GM23338 (cell line): ENCODE results near the gene IMPG2.

Experiments used
- CREB1 ChIP-seq: fragments of 250-450 bp; sonication (Bioruptor Pico); IDR thresholded peaks from 2 replicates; pipeline ENCODE4 v1.5.0; 2020; ENCODE audit warnings: low read depth, mild to moderate bottlenecking, moderate library complexity
- CTCF ChIP-seq, 2 experiments: fragments of 200-600 bp in 1 of 2; sonication (generic) in 1 of 2; conservative IDR thresholded peaks; 2 replicates each; pipeline versions ENCODE4 v1.5.1 to v1.6.1; 2016 to 2017; ENCODE audit warnings: antibody characterized with exemption in 2 of 2, low read depth in 2 of 2, mild to moderate bottlenecking in 2 of 2, moderate library complexity in 1 of 2
- ETS1 ChIP-seq: IDR thresholded peaks from 2 replicates; pipeline ENCODE4 v1.6.1; 2016; ENCODE audit warnings: antibody characterized with exemption
- EZH2 ChIP-seq: fragments of 200-600 bp; sonication (generic); IDR thresholded peaks from one replicate; pipeline ENCODE4 v1.8.0; 2017; ENCODE audit warnings: antibody characterized with exemption, mild to moderate bottlenecking, low read depth; ENCODE audit not compliant: unreplicated experiment
- EZH2phosphoT487 ChIP-seq: fragments of 200-600 bp; sonication (generic); IDR thresholded peaks from one replicate; pipeline ENCODE4 v1.8.1; 2018; ENCODE audit warnings: antibody characterized with exemption; ENCODE audit not compliant: unreplicated experiment
- JUNB ChIP-seq: IDR thresholded peaks from one replicate; pipeline ENCODE4 v1.6.1; 2016; ENCODE audit warnings: antibody characterized with exemption; ENCODE audit not compliant: unreplicated experiment
- NANOG ChIP-seq: IDR thresholded peaks from 2 replicates; pipeline ENCODE4 v1.6.1; 2016; ENCODE audit warnings: antibody characterized with exemption, borderline replicate concordance
- POLR2AphosphoS5 ChIP-seq: IDR thresholded peaks from 2 replicates; pipeline ENCODE4 v1.6.1; 2016; ENCODE audit warnings: antibody characterized with exemption, low read depth
- REST ChIP-seq: IDR thresholded peaks from one replicate; pipeline ENCODE4 v1.6.1; 2018; ENCODE audit warnings: antibody characterized with exemption; ENCODE audit not compliant: unreplicated experiment
- STAT1 ChIP-seq: IDR thresholded peaks from one replicate; pipeline ENCODE4 v1.6.1; 2016; ENCODE audit warnings: antibody characterized with exemption; ENCODE audit not compliant: unreplicated experiment
- ZNF114 ChIP-seq: fragments of 250-450 bp; sonication (Bioruptor Pico); IDR thresholded peaks from 2 replicates; pipeline ENCODE4 v1.5.0; 2020; ENCODE audit warnings: mild to moderate bottlenecking, moderate library complexity
- ZNF331 ChIP-seq: fragments of 250-450 bp; sonication (Bioruptor Pico); IDR thresholded peaks from 2 replicates; pipeline ENCODE4 v1.5.0; 2020; ENCODE audit warnings: low read depth, mild to moderate bottlenecking, moderate library complexity
- ZNF462 ChIP-seq: fragments of 250-450 bp; sonication (Bioruptor Pico); IDR thresholded peaks from 2 replicates; pipeline ENCODE4 v1.5.0; 2020; ENCODE audit warnings: mild to moderate bottlenecking, moderate library complexity

- TF ChIP-seq CTCF (conservative IDR thresholded peaks at IDR 0.05; ENCODE audit: low read depth in 2 of 2) = no peak
- TF ChIP-seq REST = no peak
- TF ChIP-seq EZH2 = no peak
- TF ChIP-seq POLR2AphosphoS5 = no peak
- TF ChIP-seq EZH2phosphoT487 = no peak
- no peak for TF ChIP-seq ETS1
- TF ChIP-seq CREB1 (CRISPR knock-in tag) = no peak
- no peak for TF ChIP-seq ZNF462 (CRISPR knock-in tag)
- TF ChIP-seq JUNB = no peak
- no peak for TF ChIP-seq STAT1
- no peak for TF ChIP-seq NANOG
- no peak for TF ChIP-seq ZNF331
- no peak for TF ChIP-seq ZNF114 (CRISPR knock-in tag)
These were observed 51.3 kb downstream of the IMPG2 start for GRCh38 chr3:101268971-101269671.
